Hematopoietic multipotent progenitor cell treated with erythropoietin and hydrocortisone succinate and interleukin-3 and kit ligand, for 8 days (in vitro differentiated cells): Measurements from ENCODE around the gene THEMIS2.

ENCODE experiments used
- DNase-seq: peaks from one replicate; pipeline ENCODE4 v3.0.0-alpha.2; 2015

Gene THEMIS2

GRCh38 chr1:27886744-27887143, 14.4 kb downstream of the THEMIS2 start:
- DNase-seq, result no peak

GRCh38 chr1:27887215-27888021, 15.1 kb downstream of the THEMIS2 start:
- DNase-seq, result peak; percentile 49

GRCh38 chr1:27889506-27889905, 17.2 kb downstream of the THEMIS2 start:
- DNase-seq, result no peak

GRCh38 chr1:27891196-27891889, 19.0 kb downstream of the THEMIS2 start:
- DNase-seq, result no peak

GRCh38 chr1:27894521-27894920, 22.2 kb downstream of the THEMIS2 start:
- no peak for DNase-seq

- DNase-seq, result no peak
Measured at GRCh38 chr1:27906759-27907158, 34.4 kb downstream of the THEMIS2 start.

GRCh38 chr1:27912429-27912828, 40.1 kb downstream of the THEMIS2 start:
- no peak for DNase-seq

- DNase-seq, result no peak
Measured at GRCh38 chr1:27915082-27915575, 42.8 kb downstream of the THEMIS2 start.

GRCh38 chr1:27922272-27922671, 49.9 kb downstream of the THEMIS2 start:
- DNase-seq, result no peak

GRCh38 chr1:27928216-27928954, 56.0 kb downstream of the THEMIS2 start:
- DNase-seq, result no peak

- no peak for DNase-seq
Measured at GRCh38 chr1:27931184-27931583, 58.8 kb downstream of the THEMIS2 start.

GRCh38 chr1:27931759-27932158, 59.4 kb downstream of the THEMIS2 start:
- peak; percentile 44 for DNase-seq

GRCh38 chr1:27934818-27935549, 62.6 kb downstream of the THEMIS2 start, which contains the start of gene SMPDL3B:
SMPDL3B (plus strand) TSS chr1:27935000; CDS start chr1:27935184, 184 bp downstream.
- DNase-seq, result peak; percentile 53

GRCh38 chr1:27935721-27936120, 63.4 kb downstream of the THEMIS2 start:
- DNase-seq, result no peak
